PC-3 (cell line): ENCODE data around the gene ABCC3. TPM values are rescaled to one million over a fixed set of nuclear protein-coding genes. Genes with fewer than 3 reads are reported as not detected.
"Not testable (repeated sequence)": the region's sequence is repeated elsewhere in the genome, so short reads cannot be mapped to it uniquely, and the experiment has no call there.

Experiments used
- ATAC-seq: fragments of 200-7000 bp; cut with Tn5 transposase; 2 replicates; pipeline ENCODE4 v1.9.1; 2020; ENCODE audit warnings: mild to moderate bottlenecking, moderate library complexity
- BruUV-seq: library from RNA; stranded (reverse); fragments of 400-500 nt; replicated peaks from 2 replicates; lab custom pipeline; 2021; lab: Mats Ljungman, UMichigan
- CTCF ChIA-PET: fragments of 300-600 bp; sonication (Branson Sonifier 250); formaldehyde crosslinking; loops from one replicate; lab custom pipeline; 2022; ENCODE audit warnings: antibody characterized with exemption; lab: Charles Lee
- POLR2A ChIA-PET: fragments of 300-600 bp; sonication (Branson Sonifier 250); formaldehyde crosslinking; loops from one replicate; lab custom pipeline; 2022; ENCODE audit warnings: antibody characterized with exemption; ENCODE audit not compliant: unreplicated experiment; lab: Charles Lee
- DNase-seq: peaks from one replicate; pipeline ENCODE4 v3.0.0-alpha.2; 2015
- H2AFZ ChIP-seq: fragments of 300-600 bp; sonication (generic); 2 replicates; pipeline ENCODE4 v1.6.0; 2016; ENCODE audit warnings: antibody characterized with exemption, low read length
- H3F3A ChIP-seq: fragments of 300-600 bp; sonication (generic); one replicate; pipeline ENCODE4 v1.6.0; 2017; ENCODE audit warnings: antibody characterized with exemption, low read length, control low read depth, mild to moderate bottlenecking; ENCODE audit not compliant: unreplicated experiment
- H3K27ac ChIP-seq: fragments of 300-600 bp; sonication (generic); 2 replicates; pipeline ENCODE4 v1.5.1; 2016; ENCODE audit warnings: mild to moderate bottlenecking, low read length
- H3K27me3 ChIP-seq: fragments of 300-600 bp; sonication (generic); 2 replicates; pipeline ENCODE4 v1.6.1; 2016; ENCODE audit warnings: low read length, mixed read lengths
- H3K36me3 ChIP-seq: fragments of 300-600 bp; sonication (generic); 2 replicates; pipeline ENCODE4 v1.6.1; 2016; ENCODE audit warnings: low read depth, mixed run types, low read length, mixed read lengths
- H3K4me1 ChIP-seq: fragments of 300-600 bp; sonication (generic); 2 replicates; pipeline ENCODE4 v1.5.1; 2016; ENCODE audit warnings: low read length; ENCODE audit not compliant: insufficient read depth
- H3K4me2 ChIP-seq: fragments of 300-600 bp; sonication (generic); 2 replicates; pipeline ENCODE4 v1.6.0; 2016; ENCODE audit warnings: low read length
- H3K4me3 ChIP-seq: fragments of 300-600 bp; sonication (generic); 2 replicates; pipeline ENCODE4 v1.5.1; 2016; ENCODE audit warnings: mild to moderate bottlenecking, low read length, mixed read lengths
- H3K79me2 ChIP-seq: fragments of 300-600 bp; sonication (generic); 2 replicates; pipeline ENCODE4 v1.6.1; 2017; ENCODE audit warnings: low read length, mixed read lengths
- H3K9ac ChIP-seq: fragments of 300-600 bp; sonication (generic); 2 replicates; pipeline ENCODE4 v1.6.0; 2016; ENCODE audit warnings: mild to moderate bottlenecking, low read length
- H3K9me2 ChIP-seq: fragments of 300-600 bp; sonication (generic); replicated peaks from 2 replicates; pipeline ENCODE4 v1.6.1; 2016; ENCODE audit warnings: mixed run types, low read length, mixed read lengths
- H3K9me3 ChIP-seq: fragments of 300-600 bp; sonication (generic); 2 replicates; pipeline ENCODE4 v1.6.1; 2016; ENCODE audit warnings: low read length, mixed read lengths
- H4K20me1 ChIP-seq: fragments of 300-600 bp; sonication (generic); 2 replicates; pipeline ENCODE4 v1.6.1; 2016; ENCODE audit warnings: low read length, mixed read lengths
- CTCF ChIP-seq: fragments of 300-600 bp; sonication (generic); conservative IDR thresholded peaks from 2 replicates; pipeline ENCODE4 v1.5.1; 2017; ENCODE audit warnings: antibody characterized with exemption, low read depth, mild to moderate bottlenecking, low read length
- EZH2 ChIP-seq: fragments of 300-600 bp; sonication (generic); IDR thresholded peaks from one replicate; pipeline ENCODE4 v1.6.1; 2017; ENCODE audit warnings: antibody characterized with exemption, mild to moderate bottlenecking, low read length; ENCODE audit not compliant: unreplicated experiment
- EZH2phosphoT487 ChIP-seq: fragments of 300-600 bp; sonication (generic); IDR thresholded peaks from 2 replicates; pipeline ENCODE4 v1.6.1; 2018; ENCODE audit warnings: mild to moderate bottlenecking, antibody characterized with exemption, low read length, borderline replicate concordance
- intact Hi-C: fragments of 100-400 bp; cut with micrococcal nuclease; formaldehyde crosslinking; loops from 2 replicates; pipeline ENCODE4 v1.9.0; 2023
- total RNA-seq: library from RNA; depleted of rRNA; stranded (reverse); fragments of >200 nt; gene quantifications from 2 replicates; pipeline ENCODE4 v1.2.3, GENCODE V29; 2014

Gene ABCC3
- total RNA-seq, 1 experiment from 2014 or later, result 50.2 TPM

GRCh38 chr17:50679008-50679544 lies 44.4 kb downstream of the ABCC3 start:
- BruUV-seq, result no TSS peak
- no peak overlapping the region for H2AFZ ChIP-seq
- intact Hi-C loops, result no loop called here
- H3K27ac ChIP-seq, result no peak overlapping the region
- no peak overlapping the region for H3K4me2 ChIP-seq
- no peaks in the 10 kb centered on the region for H3K9me3 ChIP-seq
- H4K20me1 ChIP-seq, result no peaks in the 10 kb centered on the region
- H3K4me3 ChIP-seq, result no peak overlapping the region
- H3K79me2 ChIP-seq, result no peaks in the 10 kb centered on the region
- H3K9me2 ChIP-seq, result no peaks in the 10 kb centered on the region
- TF ChIP-seq EZH2 (no peak), EZH2phosphoT487 (no peak), CTCF (no peak)
- no peaks in the 10 kb centered on the region for H3K27me3 ChIP-seq
- H3F3A ChIP-seq, result no peaks in the 10 kb centered on the region
- POLR2A ChIA-PET, result no interaction called here
- CTCF ChIA-PET, result no interaction called here
- no peak for DNase-seq
- peaks cover 12% of the 10 kb centered on the region; the same call in 1 of the 2 replicates for H3K4me1 ChIP-seq
- no peak overlapping the region for H3K9ac ChIP-seq
- H3K36me3 ChIP-seq, result 0 out of 2 replicates have a peak, but pooled peaks cover 5% of the 10 kb centered on the region
- no peak for ATAC-seq

- no TSS peak for BruUV-seq
- ATAC-seq (no peak), DNase-seq (no peak)
- no peak overlapping the region for H3K4me2 ChIP-seq
- no peak for TF ChIP-seq EZH2phosphoT487
- no peak for TF ChIP-seq CTCF
- no peak for TF ChIP-seq EZH2
- no peak overlapping the region for H3K9ac ChIP-seq
- no peaks in the 10 kb centered on the region for H3K27me3 ChIP-seq
- H3K9me3 ChIP-seq, result no peaks in the 10 kb centered on the region
- intact Hi-C loops, result no loop called here
- no peak overlapping the region for H3K27ac ChIP-seq
- H4K20me1 ChIP-seq, result no peaks in the 10 kb centered on the region
- H3K4me1 ChIP-seq, result peaks cover 23% of the 10 kb centered on the region
- H3F3A ChIP-seq, result no peaks in the 10 kb centered on the region
- POLR2A ChIA-PET, result no interaction called here
- no peaks in the 10 kb centered on the region for H3K79me2 ChIP-seq
- 0 out of 2 replicates have a peak, but pooled peaks cover 5% of the 10 kb centered on the region for H3K36me3 ChIP-seq
- no peak overlapping the region for H2AFZ ChIP-seq
- H3K9me2 ChIP-seq, result no peaks in the 10 kb centered on the region
- CTCF ChIA-PET, result no interaction called here
- no peak overlapping the region for H3K4me3 ChIP-seq
Observed at GRCh38 chr17:50680126-50680525, 45.4 kb downstream of the ABCC3 start.

GRCh38 chr17:50680543-50681262 lies 46.0 kb downstream of the ABCC3 start:
- H3K9me2 ChIP-seq, H3K4me2 ChIP-seq, POLR2A ChIA-PET, H3K27ac ChIP-seq, H3K4me3 ChIP-seq, ATAC-seq, H3K27me3 ChIP-seq, H3K9me3 ChIP-seq, DNase-seq, H3F3A ChIP-seq, H3K36me3 ChIP-seq, H4K20me1 ChIP-seq, H3K79me2 ChIP-seq, BruUV-seq, H3K9ac ChIP-seq: not testable (repeated sequence)
- H2AFZ ChIP-seq, result peak overlapping the region; percentile 36; the same call in 1 of the 2 replicates
- intact Hi-C loops, result loop anchor here (1.0 kb wide), 2 partner anchors 13 to 45 kb away; no protein-coding TSS in a partner anchor
- CTCF ChIA-PET, result interaction anchor here (1.0 kb wide), 1 partner anchor 130 kb away, joined by 3 read pairs; no protein-coding TSS in a partner anchor
- peaks cover 29% of the 10 kb centered on the region for H3K4me1 ChIP-seq
